Panc1 (cell line): Measurements from ENCODE around the gene RHBDL3.

Experiments used
- POLR2AphosphoS5 ChIP-seq: IDR thresholded peaks from 2 replicates; pipeline ENCODE4 v1.6.1; 2012; ENCODE audit warnings: mild to moderate bottlenecking, low read depth, low read length, moderate library complexity
- TCF7L2 ChIP-seq: IDR thresholded peaks from 2 replicates; pipeline ENCODE4 v1.6.1; 2011; ENCODE audit warnings: mild to moderate bottlenecking, low read depth, low read length, inconsistent platforms
- TF ChIP-seq, protein P1 (sequence below): fragments of 450-650 bp; IDR thresholded peaks from 2 replicates; pipeline ENCODE4 v1.5.1; 2017; ENCODE audit warnings: mild to moderate bottlenecking

DNA sequence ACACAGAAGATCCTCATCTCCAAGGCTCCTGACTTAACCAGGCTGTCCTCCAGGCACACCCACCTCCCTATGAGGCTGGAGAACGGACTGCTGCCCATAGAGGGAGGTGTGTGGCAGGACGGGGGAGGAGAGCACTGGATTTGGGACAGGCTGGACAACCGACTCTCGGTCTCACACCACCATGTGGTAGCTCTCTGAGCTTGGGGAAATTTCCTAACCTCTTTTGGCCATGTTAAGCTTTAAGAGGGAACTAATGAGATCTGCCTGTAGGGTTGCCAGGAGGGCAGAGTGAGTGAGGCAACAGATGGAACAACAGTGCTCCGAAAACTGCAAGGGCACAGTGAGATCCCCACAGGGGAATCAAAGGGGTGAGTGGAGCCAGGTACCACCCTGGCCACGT lies 32.7 kb downstream of the RHBDL3 start:
- TF ChIP-seq POLR2AphosphoS5 (no peak), TCF7L2 (no peak)
- TF ChIP-seq, protein P1, sequence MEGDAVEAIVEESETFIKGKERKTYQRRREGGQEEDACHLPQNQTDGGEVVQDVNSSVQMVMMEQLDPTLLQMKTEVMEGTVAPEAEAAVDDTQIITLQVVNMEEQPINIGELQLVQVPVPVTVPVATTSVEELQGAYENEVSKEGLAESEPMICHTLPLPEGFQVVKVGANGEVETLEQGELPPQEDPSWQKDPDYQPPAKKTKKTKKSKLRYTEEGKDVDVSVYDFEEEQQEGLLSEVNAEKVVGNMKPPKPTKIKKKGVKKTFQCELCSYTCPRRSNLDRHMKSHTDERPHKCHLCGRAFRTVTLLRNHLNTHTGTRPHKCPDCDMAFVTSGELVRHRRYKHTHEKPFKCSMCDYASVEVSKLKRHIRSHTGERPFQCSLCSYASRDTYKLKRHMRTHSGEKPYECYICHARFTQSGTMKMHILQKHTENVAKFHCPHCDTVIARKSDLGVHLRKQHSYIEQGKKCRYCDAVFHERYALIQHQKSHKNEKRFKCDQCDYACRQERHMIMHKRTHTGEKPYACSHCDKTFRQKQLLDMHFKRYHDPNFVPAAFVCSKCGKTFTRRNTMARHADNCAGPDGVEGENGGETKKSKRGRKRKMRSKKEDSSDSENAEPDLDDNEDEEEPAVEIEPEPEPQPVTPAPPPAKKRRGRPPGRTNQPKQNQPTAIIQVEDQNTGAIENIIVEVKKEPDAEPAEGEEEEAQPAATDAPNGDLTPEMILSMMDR = no peak
